NCI-H128 (cell line): Measurements from ENCODE around the gene RPS25.
A peak's percentile ranks its signal among the peaks of the same experiment; 100 is the strongest.
"Not testable (repeated sequence)": the region's sequence is repeated elsewhere in the genome, so short reads cannot be mapped to it uniquely, and the experiment has no call there.

Experiments used
- DNase-seq: peaks from one replicate; lab custom pipeline; 2025; ENCODE audit not compliant: unreplicated experiment; lab: John Stamatoyannopoulos, UW

Gene RPS25

GRCh38 chr11:119018074-119018938 is at the start of gene RPS25, which contains the start of gene TRAPPC4:
TSS of gene RPS25 (minus strand) at chr11:119018343. CDS start at chr11:119018284, 59 bp downstream.
TSS of gene TRAPPC4 (plus strand) at chr11:119018766. CDS start at chr11:119018796, 30 bp downstream.
- peak; percentile 81 for DNase-seq

GRCh38 chr11:119067371-119068222 is 49.5 kb upstream of the RPS25 start, which contains the start of gene VPS11:
TSS of gene VPS11 (plus strand) at chr11:119067818. CDS start at chr11:119067824, 6 bp downstream.
- DNase-seq, result peak; percentile 88

DNA sequence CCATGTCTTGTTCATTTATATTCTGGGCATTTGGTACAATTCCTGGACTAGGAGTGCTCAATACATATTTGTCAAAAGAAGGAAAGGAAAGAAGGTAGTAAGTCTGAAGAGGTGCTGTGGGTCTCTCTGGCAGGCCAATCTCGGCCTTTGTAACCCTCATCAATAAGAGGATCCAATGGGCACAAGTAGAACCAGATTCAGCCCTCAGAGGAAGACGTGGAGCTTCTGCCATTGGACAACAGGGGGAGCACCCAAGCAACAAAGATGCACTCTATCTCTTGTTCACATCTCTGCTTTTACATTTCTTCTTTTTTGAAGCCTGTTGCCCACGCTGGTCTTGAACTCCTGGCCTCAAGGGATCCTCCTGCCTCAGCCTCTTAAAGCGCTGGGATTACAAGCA is 47.2 kb upstream of the RPS25 start:
- DNase-seq, result no peak

DNA sequence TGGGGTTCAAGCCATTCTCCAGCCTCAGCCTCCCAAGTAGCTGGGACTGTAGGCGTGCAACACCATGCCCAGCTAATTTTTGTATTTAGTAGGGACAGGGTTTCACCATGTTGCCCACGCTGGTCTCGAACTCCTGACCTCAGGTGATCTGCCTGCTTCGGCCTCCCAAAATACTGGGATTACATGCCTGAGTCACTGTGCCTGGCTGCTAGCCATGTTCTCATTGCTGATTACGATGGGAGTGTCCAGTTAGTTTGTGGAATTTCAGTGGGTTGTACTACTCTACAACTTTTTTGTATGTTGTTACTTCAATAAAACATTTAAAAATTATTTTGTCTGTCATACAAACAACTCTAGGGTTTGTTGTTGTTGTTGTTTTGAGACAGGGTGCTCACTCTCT is 44.6 kb upstream of the RPS25 start:
- DNase-seq, result no peak

DNA sequence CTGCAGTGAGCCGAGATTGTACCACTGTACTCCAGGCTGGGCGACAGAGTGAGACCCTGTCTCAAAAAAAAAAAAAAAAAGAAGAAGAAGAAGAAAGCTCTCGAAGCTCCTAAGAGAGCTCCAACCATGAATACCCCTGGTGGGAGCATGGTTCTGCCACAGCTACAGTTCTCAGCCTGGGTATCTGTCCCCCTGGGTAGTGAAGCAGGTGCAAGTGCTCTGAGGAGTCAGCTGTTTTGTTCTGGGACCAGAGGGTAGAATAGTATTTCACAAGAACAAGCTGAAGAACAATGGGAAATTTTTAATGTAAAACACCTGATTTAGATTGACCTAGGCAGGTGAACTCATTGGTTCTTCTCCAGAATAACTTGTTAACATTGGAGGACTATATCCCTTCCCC is 43.1 kb upstream of the RPS25 start:
- DNase-seq, result no peak

- DNase-seq, result not testable (repeated sequence)
These were observed 41.0 kb upstream of the RPS25 start for GRCh38 chr11:119059128-119059527.

- DNase-seq, result peak; percentile 70
These were observed 39.0 kb upstream of the RPS25 start, which contains the start of gene HYOU1 for GRCh38 chr11:119057000-119057769. TSS of gene HYOU1 (minus strand) at chr11:119057205. CDS start at chr11:119056160, 1,045 bp downstream.

DNA sequence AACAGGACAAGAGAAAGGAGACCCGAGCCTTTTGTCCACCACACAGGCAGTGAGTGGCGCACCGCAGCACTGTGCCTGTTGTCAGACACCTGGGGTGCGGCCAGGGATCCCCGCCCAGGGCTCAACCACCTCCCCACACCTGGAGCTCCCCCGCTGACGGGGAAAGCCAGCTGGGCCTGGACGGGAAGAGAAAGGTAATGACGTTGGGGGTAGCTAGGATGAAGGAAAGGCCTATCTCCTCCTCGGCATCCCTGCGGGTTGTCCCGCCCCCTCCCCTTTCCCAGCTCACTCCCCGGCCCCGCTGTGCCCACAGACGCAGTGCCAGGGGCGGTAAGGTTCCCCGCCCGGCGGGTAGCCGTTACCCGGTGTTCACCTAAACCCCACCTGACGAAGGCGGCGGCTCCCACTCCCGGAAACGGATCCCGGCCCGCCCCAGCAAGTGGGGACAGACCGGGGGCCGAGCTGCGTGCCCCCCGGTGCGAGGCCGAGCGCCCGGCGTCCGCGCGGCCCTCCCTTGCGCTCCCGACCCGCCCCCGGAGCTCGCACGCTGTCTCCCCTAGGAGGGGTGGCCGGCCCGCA is 38.4 kb upstream of the RPS25 start:
- peak; percentile 2 for DNase-seq

DNA sequence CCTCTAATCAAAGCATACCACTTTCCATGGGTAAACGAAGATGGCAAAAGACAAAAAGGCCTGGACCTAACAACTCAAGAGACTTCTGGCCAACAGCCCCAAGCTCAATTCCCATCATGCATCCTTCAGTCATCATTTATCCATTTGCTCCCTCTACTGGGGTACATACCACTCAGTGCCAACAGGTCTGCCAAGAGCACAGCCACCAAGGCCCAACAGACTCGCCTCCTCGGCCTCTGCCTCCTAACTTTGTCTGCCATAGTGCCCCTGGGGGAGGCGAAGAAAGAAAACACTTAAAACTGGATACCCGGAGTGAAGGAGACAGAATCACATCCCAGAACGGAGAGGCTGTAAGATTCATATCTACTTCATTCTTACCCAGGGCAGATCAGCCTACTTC is 37.8 kb upstream of the RPS25 start:
- DNase-seq, result no peak

DNA sequence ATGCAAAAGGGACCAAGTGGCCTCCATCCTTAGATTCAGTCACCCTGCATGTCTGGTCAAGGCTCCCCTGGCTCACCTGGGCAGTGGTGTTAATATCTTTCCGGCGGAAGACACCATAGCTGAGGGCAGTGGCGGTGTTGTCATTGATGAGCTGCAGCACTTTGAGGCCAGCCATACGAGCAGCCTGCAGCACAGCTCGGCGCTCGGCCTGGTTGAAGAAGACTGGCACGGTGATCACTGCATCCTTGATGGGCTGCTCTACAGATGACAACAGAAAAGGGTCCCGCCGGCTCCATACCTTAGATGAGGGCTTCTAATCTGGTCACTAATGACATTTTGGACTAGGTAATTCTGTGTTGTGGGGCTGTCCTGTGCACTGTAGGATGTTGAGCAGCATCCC is 36.3 kb upstream of the RPS25 start:
- no peak for DNase-seq

DNA sequence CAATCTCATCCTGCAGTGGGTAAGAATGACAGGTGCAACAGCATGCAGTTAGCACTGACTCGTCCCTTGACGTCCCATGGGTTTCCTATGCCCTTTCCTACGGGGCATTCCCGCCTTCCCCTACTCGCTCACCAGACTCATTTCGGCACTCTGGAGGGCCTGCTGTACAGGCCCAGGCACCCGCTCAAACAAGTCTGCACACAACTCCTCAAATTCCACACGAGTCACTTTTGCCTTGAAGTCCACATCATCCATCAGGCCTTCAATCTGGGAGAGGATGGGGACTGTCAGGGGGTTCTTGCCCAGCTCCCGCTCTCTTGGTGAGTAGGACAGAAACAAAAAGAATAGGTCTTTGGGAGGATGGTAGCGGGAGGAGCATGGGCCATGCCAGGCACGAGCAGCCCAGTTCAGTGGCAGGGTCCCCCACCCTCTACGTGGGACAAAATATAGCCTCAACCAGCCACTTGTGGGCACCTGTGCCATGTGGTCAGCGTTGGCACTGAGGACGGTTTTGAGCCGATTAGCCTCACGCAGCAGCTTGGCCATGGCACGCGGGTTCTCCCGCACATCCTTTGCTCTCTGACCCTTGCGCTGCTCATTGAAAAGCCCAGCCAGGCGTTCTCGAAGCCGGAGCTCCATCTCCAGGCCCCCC is 34.1 kb upstream of the RPS25 start:
- no peak for DNase-seq

- DNase-seq, result no peak
These were observed 33.5 kb upstream of the RPS25 start for GRCh38 chr11:119051440-119052162.

DNA sequence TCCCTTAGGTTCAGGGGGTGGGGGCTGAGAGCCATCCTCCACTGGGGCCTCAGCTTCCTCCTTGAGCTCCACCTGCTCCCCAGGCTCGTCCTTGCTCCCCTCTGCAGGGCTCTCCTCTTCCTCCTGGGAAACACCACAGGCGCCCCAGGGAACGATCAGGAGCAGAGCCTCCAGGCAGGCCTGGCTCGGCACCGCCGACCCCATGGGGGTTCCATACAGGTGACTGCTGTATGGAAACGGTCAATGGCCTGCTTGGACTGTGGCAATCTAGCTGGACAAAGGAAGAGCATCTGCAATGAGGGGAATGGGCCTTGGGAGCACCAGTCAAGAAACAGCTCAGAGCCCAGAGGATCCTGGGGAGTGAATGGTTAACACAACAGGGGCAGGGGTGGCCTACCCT is 30.9 kb upstream of the RPS25 start:
- no peak for DNase-seq

DNA sequence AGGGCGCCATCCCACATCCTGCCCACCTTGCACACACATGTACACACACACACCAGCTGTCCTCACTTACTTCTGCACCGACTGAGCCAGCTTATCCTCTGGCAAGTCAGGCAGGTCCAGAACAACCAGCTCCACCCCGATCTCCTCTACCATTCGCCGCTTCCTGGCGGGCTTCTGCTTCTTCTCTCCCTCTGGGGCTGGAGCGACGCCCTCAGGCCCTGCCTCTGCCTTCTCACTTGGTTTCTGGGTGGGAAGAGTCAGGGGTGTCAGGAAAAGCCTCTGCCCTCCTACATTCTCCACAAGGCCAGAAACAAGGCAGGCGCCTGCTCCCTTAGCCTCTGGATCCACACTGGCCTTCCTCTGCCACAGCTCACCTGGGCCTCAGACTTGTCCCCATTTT is 30.5 kb upstream of the RPS25 start:
- DNase-seq, result no peak

- no peak for DNase-seq
These were observed 29.1 kb upstream of the RPS25 start for GRCh38 chr11:119047205-119047604.

DNA sequence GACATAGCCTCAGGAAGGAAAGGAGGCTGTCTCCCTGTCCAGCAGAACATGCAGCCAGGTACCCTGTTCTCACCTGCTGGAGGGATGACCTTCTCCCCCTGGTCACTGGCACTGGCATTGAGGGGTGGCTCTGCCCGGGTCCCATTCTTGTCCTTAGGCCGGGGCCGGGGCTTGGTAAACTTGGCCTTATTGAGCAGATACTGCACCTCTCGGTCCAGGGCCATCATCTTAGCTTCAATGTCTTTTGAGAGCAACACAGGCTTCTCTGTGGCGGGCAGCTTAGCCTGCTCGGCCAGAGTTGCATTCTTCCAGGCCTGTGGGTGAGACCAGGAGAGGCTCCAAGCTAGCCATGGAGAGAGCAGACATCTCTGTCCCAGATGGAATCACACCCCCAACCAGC is 28.3 kb upstream of the RPS25 start:
- DNase-seq, result no peak

DNA sequence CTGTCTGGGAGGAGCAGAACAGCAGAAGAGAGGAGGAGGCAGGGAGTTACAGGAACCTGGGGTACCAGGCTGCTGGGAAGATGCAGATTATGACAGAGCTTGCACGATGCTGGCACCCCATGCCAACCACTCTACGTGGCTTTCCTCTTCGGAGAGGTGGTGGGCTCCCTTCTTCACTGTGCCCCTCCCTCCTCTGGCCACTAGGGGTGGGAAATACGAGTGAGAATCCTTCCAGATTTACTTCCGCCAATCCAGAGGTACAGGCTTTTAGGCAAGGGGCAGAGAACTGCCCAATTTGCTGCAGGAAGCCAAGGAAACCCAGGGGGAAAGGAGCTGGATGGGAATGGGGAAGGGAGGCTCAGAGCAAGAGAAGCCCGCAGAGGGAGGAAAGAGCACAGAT is 26.6 kb upstream of the RPS25 start:
- no peak for DNase-seq

DNA sequence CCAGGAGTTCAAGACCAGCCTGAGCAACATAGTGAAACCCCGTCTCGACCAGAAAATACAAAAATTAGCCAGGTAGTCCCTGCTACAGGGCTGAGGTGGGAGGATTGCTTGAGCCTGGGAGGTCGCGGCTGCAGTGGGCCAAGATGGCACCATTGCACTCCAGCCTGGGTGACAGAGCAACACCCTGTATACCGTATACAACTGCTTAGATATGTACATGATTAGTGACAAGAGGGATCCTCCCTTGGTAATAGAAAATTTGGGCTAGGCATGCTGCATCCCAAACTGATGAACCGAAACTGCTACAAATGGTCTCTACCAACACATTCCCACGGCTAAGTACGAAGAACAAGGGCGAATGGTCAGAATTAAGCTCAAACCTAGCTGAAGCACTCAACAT is 24.8 kb upstream of the RPS25 start:
- no peak for DNase-seq

GRCh38 chr11:119041821-119042514 is 23.8 kb upstream of the RPS25 start:
- DNase-seq, result no peak
